Urinary bladder (tissue), 4 donors: Measurements from ENCODE around the gene GTF3C1. TPM values are rescaled to one million over a fixed set of nuclear protein-coding genes. Genes with fewer than 3 reads are reported as not detected.

ENCODE experiments used
- DNase-seq: peaks from one replicate; pipeline ENCODE4 v3.0.0-alpha.2; 2015; ENCODE audit errors: extremely low spot score
- H3K27ac ChIP-seq: one replicate; pipeline ENCODE4 v1.5.1; 2013; ENCODE audit warnings: low read depth, mild to moderate bottlenecking, moderate library complexity
- H3K36me3 ChIP-seq: one replicate; pipeline ENCODE4 v1.6.1; 2013; ENCODE audit warnings: mild to moderate bottlenecking, moderate library complexity; ENCODE audit not compliant: insufficient read depth
- H3K4me1 ChIP-seq: one replicate; pipeline ENCODE4 v1.6.1; 2013; ENCODE audit warnings: mild to moderate bottlenecking, moderate library complexity; ENCODE audit not compliant: insufficient read depth
- H3K4me3 ChIP-seq: one replicate; pipeline ENCODE4 v1.5.1; 2013; ENCODE audit warnings: low read depth, low read length
- WGBS: extraction: QIAGEN DNeasy Blood & Tissue Kit; methylation state at CpG from one replicate; pipeline ENCODE4 v1.1.7; 2013; 5-methylcytosine and 5-hydroxymethylcytosine counted together
- polyA plus RNA-seq: library from polyadenylated mRNA; stranded (reverse); fragments of 200-250 nt; gene quantifications from one replicate; pipeline ENCODE4 v1.2.3, GENCODE V29; 2013
- total RNA-seq: library from RNA; depleted of rRNA; stranded (reverse); fragments of >200 nt; gene quantifications from one replicate; pipeline ENCODE4 v1.2.3, GENCODE V29; 2014
- donor health status: healthy with polysubstance abuse.
- donor health status: healthy.

GTF3C1 gene
- total and polyA plus RNA-seq, 2 donors = 43.4 to 55.5 TPM

- 94% methylated on average over 10 of the region's 10 CpGs for WGBS
- no peak overlapping the region for H3K27ac ChIP-seq
- no peaks in the 10 kb centered on the region for H3K4me1 ChIP-seq
- no peak overlapping the region for H3K4me3 ChIP-seq
- DNase-seq = no peak
- H3K36me3 ChIP-seq = peaks cover 12% of the 10 kb centered on the region
These were observed 67.2 kb downstream of the GTF3C1 start for GRCh38 chr16:27482397-27483087.

GRCh38 chr16:27481282-27481934 lies 68.3 kb downstream of the GTF3C1 start:
- no peak overlapping the region for H3K4me3 ChIP-seq
- H3K36me3 ChIP-seq = peaks cover 14% of the 10 kb centered on the region
- WGBS = 93% methylated on average over 15 of the region's 15 CpGs
- DNase-seq = no peak
- no peak overlapping the region for H3K27ac ChIP-seq
- no peaks in the 10 kb centered on the region for H3K4me1 ChIP-seq

- peaks cover 14% of the 10 kb centered on the region for H3K36me3 ChIP-seq
- WGBS = 92% methylated on average over 7 of the region's 7 CpGs
- no peak overlapping the region for H3K4me3 ChIP-seq
- DNase-seq = no peak
- H3K4me1 ChIP-seq = no peaks in the 10 kb centered on the region
- H3K27ac ChIP-seq = no peak overlapping the region
These were observed 69.0 kb downstream of the GTF3C1 start for GRCh38 chr16:27480761-27481160.

DNA sequence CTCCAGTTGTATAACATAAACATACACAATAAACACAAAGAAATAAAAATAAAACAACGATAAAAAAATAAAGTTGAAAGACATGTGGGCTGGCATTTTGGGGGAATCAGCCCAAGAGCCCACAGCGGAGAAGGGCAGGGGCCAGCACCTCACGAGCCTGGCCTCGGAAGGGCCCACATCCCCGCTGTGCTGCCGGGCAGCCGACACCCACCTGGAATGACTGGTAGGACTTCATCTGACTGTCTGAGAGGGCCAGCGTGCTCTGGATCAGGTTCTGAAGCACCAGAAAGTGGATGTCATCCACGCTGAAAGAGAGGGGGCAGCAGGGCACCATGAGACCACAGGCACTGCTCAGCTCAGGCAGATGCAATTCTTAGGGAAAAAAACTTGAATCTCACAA lies 73.5 kb downstream of the GTF3C1 start:
- DNase-seq = no peak
- Histone ChIP-seq H3K36me3 (peaks cover 7% of the 10 kb centered on the region), H3K27ac (no peak overlapping the region), H3K4me1 (no peaks in the 10 kb centered on the region), H3K4me3 (no peak overlapping the region)
- 92% methylated on average over 9 of the region's 9 CpGs for WGBS

DNA sequence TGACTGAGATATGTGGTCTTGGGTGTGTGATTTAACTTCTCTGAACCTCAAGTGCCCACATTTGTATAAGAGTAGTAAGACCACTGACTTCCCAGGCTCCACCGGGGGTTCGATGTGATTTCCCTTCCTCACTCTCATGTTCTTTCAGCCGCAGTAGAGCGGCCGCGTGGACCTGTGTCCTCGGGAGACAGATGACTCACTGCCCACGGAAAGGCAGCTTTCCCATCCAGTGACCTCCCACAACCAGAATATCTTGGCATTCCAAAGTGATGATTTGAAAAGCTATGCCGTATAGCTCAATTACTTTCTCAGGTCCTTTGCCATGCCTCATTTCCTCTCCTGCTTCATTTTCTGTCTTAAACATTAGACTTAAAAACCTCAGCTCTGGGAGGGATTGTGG lies 74.2 kb downstream of the GTF3C1 start:
- peaks cover 5% of the 10 kb centered on the region for H3K36me3 ChIP-seq
- 81% methylated on average over 9 of the region's 9 CpGs for WGBS
- H3K4me1 ChIP-seq = no peaks in the 10 kb centered on the region
- no peak for DNase-seq
- no peak overlapping the region for H3K27ac ChIP-seq
- no peak overlapping the region for H3K4me3 ChIP-seq

DNA sequence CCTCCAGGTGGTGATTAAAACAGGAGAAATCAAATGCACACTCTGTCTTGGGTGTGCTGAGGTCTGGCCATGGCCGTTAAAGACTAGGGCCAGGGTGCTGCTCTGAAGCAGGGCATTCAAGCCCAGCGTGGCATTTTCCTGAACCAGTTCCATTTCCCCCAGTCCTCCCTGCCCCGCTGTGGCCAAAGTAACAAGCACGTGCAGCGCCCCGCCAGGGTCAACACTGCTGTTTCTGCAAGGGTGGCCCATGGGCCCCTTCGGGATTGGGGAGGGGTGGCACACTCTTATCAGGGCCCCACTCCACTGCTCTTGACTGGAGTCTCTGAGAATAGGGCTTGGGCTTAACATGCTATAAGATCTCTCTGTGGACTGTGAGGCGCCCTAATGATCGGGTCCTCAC lies 74.8 kb downstream of the GTF3C1 start:
- no peak for DNase-seq
- WGBS = 94% methylated on average over 9 of the region's 9 CpGs
- no peak overlapping the region for H3K4me3 ChIP-seq
- H3K36me3 ChIP-seq = peaks cover 5% of the 10 kb centered on the region
- no peak overlapping the region for H3K27ac ChIP-seq
- no peaks in the 10 kb centered on the region for H3K4me1 ChIP-seq

DNA sequence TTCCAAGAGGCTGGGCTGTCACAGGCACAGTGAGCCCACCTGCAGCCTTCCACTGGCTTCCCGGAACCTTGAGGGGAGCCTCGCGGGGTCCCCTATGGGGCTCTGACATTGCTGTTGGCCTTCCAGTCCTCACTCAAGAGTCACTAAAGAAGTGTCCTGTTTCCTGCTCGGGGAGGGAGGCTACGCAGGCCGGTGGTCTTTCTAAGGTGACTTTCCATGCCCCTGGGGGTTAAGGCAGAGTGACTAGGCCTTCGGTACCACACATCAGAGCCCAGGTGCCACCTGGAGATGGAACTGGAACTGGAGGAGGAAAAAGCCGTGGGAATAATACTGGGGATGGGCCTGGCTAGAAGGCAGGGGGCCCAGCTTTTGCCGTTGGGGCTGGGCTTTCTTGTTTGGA lies 75.7 kb downstream of the GTF3C1 start:
- peaks cover 9% of the 10 kb centered on the region for H3K36me3 ChIP-seq
- no peaks in the 10 kb centered on the region for H3K4me1 ChIP-seq
- 91% methylated on average over 9 of the region's 9 CpGs for WGBS
- H3K27ac ChIP-seq = no peak overlapping the region
- H3K4me3 ChIP-seq = no peak overlapping the region
- no peak for DNase-seq

- no peak for DNase-seq
- 96% methylated on average over 9 of the region's 9 CpGs for WGBS
- no peak overlapping the region for H3K4me3 ChIP-seq
- H3K4me1 ChIP-seq = no peaks in the 10 kb centered on the region
- H3K36me3 ChIP-seq = peaks cover 9% of the 10 kb centered on the region
- no peak overlapping the region for H3K27ac ChIP-seq
These were observed 76.4 kb downstream of the GTF3C1 start for GRCh38 chr16:27473101-27473900.

GRCh38 chr16:27472091-27473020 lies 77.4 kb downstream of the GTF3C1 start:
- peaks cover 9% of the 10 kb centered on the region for H3K36me3 ChIP-seq
- H3K4me1 ChIP-seq = no peaks in the 10 kb centered on the region
- no peak for DNase-seq
- 94% methylated on average over 15 of the region's 15 CpGs for WGBS
- no peak overlapping the region for H3K4me3 ChIP-seq
- H3K27ac ChIP-seq = no peak overlapping the region

GRCh38 chr16:27471661-27472060 lies 78.1 kb downstream of the GTF3C1 start:
- 91% methylated on average over 19 of the region's 19 CpGs for WGBS

DNA sequence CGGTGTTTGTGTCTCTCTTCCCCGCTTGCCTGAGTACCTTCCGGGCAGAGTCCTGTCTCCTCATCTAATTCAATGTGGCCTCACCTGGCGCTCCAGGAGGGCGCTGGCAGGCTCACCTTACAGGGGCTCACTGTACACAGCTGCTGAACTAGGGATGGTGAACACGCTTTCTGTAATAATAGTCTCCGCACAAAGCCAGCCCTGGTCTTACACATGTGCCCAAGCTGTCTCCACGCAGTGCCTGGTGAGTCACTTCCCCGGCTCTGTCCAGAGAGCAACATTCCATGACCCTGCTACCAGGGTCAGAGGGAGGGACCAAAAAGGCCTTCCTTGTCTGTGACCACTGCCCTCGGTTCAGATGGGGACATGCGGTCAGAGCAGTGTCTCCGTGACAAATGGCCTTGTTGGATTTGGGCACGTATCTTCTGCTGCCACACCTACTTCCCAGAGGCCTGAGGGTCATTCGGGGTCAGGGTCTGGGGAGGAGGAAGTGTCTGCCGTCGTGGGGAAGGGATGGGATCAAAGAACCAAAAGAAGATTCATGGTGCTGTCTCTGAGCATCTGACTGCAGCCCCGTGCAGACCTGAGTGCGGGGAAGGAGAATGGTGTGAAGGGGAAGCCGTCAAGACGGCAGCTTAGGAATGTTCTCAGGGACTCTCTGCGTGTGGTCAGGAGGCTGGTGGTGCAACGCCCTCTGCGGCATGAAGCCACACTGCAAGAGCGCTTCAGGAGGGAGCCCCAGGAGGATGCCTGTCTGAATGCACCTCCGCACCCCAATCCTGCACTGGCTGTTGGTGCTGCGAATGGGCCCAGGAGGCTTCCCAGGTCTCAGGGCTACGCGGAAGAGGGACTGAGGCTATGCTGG lies 78.9 kb downstream of the GTF3C1 start:
- Histone ChIP-seq H3K36me3 (peaks cover 7% of the 10 kb centered on the region), H3K27ac (no peak overlapping the region), H3K4me3 (no peak overlapping the region), H3K4me1 (no peaks in the 10 kb centered on the region)
- WGBS = 78% methylated on average over 28 of the region's 28 CpGs
- no peak for DNase-seq

More at GRCh38 chr16:27471661-27472060, 78.1 kb downstream of the GTF3C1 start:
- Histone ChIP-seq H3K4me3 (no peak overlapping the region), H3K36me3 (peaks cover 7% of the 10 kb centered on the region), H3K27ac (no peak overlapping the region), H3K4me1 (no peaks in the 10 kb centered on the region)
- no peak for DNase-seq

- no peak for DNase-seq
- Histone ChIP-seq H3K27ac (no peak overlapping the region), H3K36me3 (peaks cover 10% of the 10 kb centered on the region), H3K4me1 (no peaks in the 10 kb centered on the region), H3K4me3 (no peak overlapping the region)
- WGBS = 97% methylated on average over 22 of the region's 22 CpGs
These were observed 80.7 kb downstream of the GTF3C1 start for GRCh38 chr16:27468941-27469531.
